Activated T-helper 1 cell treated with Interleukin-2 at 50 U/mL for 16 hours (primary cell): ENCODE measurements around the gene NOS1AP.

Source experiments
- DNase-seq: peaks from one replicate; pipeline ENCODE4 v3.0.0-alpha.2; 2020; ENCODE audit warnings: low read depth

The NOS1AP gene

DNA sequence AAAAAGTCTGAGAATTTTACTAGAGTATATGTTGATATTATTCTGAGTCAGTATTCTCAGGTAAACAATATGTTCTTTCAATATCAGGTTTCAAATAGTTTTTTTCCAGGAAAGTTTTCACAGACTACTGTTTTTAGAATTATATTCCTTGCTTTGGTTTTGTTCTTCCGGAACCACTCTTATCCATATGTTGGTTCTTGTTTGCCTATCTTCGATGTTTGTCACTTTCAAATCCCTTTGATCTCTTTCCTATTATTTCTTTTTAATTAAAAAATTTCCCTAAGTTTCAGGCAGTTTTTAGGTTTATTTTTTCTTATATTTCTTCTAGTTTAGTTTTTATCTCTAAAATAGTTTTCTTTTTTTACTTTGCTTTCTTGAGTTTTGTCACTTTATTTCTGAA lies 20.9 kb downstream of the NOS1AP start:
- no peak for DNase-seq

DNA sequence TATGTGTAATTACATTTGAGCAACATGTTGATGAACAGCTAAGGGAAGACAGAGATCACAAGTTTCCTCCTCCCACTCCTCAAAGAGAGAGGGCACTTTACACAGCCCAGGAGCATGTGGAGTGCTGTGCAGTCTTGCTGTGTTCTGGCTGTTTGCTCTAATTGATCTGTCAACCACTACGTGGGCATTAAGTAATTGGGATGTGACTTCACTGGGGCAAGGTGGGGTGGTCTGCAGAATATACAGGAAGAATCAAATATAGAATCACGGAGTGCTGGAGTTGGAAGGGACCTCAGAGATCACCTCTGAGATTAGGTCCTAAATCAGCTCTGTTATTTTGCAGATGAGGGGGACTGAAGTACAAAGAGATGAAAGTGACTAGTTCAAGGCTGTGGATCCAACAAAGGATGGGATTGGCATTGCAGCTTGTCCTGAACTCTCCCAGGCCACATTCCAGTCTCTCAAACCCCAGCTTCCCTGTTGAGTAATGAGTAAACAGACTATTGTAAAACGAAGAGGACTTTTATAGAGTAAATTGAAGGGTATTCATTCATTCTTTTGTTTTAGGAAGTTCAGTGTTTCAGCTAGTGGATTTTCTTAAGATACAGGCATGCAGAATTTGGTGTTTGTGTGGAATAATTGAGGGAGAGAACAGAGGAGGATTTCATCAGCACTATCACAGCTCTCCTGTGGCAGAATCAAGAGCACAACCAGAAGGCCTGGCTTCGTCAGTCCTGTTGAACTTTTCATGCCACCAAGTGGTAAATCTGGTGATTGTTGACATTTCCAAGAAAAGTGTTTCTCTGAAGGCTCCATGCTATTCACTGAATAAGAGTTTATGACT lies 22.4 kb downstream of the NOS1AP start:
- no peak for DNase-seq

GRCh38 chr1:162093095-162093494 lies 23.6 kb downstream of the NOS1AP start:
- no peak for DNase-seq

GRCh38 chr1:162094271-162094670 lies 24.8 kb downstream of the NOS1AP start:
- DNase-seq: no peak

GRCh38 chr1:162094723-162095122 lies 25.2 kb downstream of the NOS1AP start:
- no peak for DNase-seq

DNA sequence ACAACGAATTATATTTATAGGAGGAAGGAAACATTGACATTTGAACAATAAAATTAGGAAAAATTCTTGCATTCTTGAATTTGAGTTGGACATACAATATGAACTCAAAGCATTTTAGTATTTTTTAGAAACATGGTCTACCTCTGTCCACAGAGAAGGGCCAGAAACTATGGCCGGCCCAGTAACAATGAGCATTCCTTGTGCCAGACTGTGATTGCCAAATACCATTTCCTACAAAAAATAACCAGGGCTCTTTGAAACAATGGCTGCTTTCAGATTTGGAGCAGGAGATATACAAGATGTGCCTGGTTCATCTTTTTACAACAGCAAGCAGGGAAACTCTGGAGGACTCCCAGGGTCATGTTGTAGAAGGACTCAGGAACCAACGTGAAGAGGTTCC lies 38.4 kb downstream of the NOS1AP start:
- DNase-seq: no peak

DNA sequence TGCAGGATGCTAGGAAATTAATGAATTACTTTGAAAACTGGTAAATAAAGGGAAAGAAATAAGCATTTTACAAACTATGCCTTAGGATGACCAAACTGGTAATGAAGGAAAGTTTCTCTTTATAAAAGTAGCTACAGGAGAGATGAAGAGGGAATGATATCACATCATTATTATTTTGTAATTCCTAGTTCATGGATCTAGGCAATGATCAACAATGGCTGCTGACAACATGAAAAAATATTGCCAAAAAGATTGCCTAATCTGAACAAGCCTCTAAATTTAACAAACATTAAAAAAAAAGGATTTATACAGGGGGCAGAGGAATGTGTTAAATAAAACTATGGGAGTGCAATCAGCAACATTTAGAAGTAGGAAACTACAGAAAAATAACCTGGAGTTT lies 38.9 kb downstream of the NOS1AP start:
- no peak for DNase-seq

- DNase-seq: no peak
These were observed 41.4 kb downstream of the NOS1AP start for GRCh38 chr1:162110910-162111309.

DNA sequence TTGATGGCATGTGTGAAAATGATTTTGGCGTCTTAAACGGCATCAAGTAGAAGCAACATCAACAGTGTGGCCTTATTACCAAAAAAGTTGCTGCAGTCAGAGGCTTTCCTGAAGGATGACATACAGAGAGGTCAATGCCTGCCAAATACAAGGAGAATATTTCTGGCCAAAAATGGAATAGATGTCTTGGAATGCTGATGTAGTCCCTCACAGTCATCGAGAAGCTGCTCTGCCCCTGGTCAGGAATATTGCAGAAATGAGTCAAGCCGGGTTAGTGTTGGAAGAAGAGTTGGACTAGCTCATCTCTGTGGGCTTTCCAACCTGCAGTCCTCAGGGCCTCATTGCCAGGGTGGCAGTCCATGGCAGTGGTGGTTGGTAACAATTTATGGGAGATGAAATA lies 42.1 kb downstream of the NOS1AP start:
- DNase-seq: no peak

GRCh38 chr1:162113419-162113818 lies 43.9 kb downstream of the NOS1AP start:
- DNase-seq: no peak

DNA sequence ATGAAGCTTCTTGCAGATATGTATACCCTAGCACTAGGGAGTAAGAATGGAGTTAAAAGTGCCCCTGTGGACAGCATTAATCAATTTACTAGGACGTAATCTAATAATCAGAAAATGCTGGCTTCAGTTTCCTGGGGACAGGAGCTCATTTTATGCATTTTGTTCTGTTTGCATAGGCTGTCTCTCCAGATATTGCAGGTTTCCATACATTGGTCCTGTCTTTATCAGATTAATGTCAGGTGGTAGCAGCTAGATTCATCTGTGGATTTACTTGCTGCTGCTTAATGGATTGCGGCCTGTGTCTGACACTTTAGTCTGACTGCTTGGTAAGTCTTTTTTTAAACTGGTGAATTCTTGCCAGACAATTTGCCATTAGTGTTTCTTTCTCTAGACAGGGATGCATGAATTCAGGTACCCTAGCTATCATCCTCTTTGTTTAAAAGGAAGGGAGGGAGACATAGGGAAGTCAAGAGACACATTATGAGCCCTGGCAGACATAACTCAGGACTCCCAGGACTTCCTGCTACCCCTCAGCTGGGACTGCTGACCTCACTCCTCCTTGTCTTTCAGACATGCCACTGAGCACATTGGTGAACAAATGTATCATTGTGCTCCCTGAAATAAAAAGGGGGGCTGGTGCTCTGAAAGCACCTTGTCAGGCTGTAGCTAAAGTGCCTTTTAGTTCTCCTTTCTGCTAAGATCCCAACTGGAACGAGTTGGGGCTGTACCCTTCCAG lies 47.7 kb downstream of the NOS1AP start:
- no peak for DNase-seq

GRCh38 chr1:162118063-162118462 lies 48.6 kb downstream of the NOS1AP start:
- no peak for DNase-seq

GRCh38 chr1:162128693-162129356 lies 59.3 kb downstream of the NOS1AP start:
- no peak for DNase-seq

- DNase-seq: no peak
These were observed 60.8 kb downstream of the NOS1AP start for GRCh38 chr1:162130308-162130707.

- DNase-seq: no peak
These were observed 62.2 kb downstream of the NOS1AP start for GRCh38 chr1:162131400-162132321.

GRCh38 chr1:162133566-162133965 lies 64.1 kb downstream of the NOS1AP start:
- DNase-seq: no peak

DNA sequence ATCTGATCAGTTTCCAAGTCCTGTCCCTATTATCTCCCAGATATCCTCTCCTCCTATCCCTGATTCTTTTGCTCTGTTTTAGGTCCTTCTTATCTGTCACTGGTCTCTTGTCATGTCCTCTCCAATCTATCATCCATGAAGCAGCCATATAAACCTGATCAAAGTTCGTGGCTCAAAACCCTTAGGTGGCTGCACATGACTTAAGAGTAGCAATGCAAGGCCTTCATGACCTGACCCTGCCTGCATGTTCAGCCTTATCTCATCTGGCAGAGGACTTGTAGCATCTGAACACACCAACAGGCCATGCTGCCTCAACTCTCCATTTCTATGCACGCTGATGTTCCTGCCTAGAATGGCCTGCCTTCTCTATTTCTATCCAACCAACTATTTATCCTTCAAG lies 65.2 kb downstream of the NOS1AP start:
- DNase-seq: no peak

GRCh38 chr1:162135271-162135775 lies 65.8 kb downstream of the NOS1AP start:
- DNase-seq: no peak

DNA sequence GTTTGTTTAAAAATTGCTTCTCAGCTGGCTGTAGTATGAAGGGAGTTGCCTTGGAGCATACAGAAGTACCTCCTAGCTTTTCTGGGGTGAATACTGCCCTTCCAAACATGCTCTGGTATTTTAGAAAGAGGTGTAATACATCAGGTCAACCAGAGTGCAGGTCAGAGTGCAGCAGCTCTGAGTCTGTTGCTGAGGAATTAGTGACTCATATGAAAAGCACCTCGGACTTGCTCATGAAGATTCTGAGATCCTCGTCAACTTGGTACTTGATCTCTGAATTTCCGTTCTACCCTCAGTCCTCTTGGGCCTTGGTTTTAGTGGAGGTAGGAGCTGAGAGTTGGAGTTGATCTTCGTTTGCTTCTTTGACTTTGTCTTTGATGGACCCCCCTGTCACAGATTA lies 67.3 kb downstream of the NOS1AP start:
- DNase-seq: no peak

DNA sequence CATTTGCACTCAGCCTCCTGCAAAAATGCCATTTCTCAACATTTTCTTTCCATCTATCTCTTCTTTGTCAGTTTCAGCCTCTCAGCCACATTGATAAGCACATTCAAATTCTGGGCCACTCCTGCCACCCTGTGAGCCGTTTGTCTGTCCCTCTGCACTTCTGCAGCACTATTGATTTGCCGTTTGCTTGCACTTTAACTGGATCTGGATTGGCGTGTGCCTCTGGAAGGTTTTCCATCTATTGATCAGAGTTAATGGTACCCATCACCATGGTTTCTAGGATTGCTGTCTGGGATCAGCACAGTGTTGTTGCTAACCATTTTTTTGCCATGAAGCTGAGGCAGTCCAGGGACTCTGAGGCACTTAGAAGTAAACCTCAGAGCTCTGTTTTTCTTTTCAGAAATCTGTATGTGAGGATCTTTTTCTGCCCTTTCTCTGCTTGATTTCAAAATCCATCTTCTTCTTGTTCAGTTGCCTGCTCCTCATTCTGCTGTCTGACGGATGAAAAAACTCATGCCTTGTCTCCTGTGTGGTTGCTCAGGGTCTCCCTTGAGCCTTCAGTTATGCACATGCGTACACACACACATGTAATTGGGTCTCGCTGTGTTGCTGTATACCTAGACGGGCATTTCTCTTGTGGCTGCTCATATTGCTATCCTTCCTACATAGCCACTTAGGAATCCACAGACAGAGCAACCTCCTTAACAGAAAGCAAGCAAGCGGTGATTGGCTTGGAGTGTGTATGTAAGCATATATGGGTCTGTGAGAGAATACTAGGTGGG lies 67.9 kb downstream of the NOS1AP start:
- no peak for DNase-seq

DNA sequence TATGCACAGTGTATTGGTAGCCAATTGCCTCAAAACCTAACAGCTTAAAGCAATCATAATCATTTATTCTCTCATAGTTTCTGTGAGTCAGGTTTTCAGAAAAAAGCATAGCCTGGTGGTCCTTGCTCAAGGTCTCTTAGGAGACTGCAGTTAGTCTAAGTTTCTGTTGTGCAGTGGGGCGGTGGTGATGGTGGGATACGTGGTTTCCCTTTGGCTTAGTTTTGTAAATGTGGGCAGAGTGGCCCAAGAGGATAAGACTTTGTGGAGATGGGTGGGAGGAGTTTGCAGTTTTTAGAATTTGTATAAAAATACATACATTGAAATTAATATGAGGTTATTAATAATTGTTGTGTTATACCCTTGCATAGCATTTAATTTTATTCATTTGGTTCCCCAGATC lies 68.6 kb downstream of the NOS1AP start:
- DNase-seq: no peak
